Measurements from ENCODE around the gene INKA2.
"Not testable (repeated sequence)": the region's sequence is repeated elsewhere in the genome, so short reads cannot be mapped to it uniquely, and the experiment has no call there.

INKA2 gene

DNA sequence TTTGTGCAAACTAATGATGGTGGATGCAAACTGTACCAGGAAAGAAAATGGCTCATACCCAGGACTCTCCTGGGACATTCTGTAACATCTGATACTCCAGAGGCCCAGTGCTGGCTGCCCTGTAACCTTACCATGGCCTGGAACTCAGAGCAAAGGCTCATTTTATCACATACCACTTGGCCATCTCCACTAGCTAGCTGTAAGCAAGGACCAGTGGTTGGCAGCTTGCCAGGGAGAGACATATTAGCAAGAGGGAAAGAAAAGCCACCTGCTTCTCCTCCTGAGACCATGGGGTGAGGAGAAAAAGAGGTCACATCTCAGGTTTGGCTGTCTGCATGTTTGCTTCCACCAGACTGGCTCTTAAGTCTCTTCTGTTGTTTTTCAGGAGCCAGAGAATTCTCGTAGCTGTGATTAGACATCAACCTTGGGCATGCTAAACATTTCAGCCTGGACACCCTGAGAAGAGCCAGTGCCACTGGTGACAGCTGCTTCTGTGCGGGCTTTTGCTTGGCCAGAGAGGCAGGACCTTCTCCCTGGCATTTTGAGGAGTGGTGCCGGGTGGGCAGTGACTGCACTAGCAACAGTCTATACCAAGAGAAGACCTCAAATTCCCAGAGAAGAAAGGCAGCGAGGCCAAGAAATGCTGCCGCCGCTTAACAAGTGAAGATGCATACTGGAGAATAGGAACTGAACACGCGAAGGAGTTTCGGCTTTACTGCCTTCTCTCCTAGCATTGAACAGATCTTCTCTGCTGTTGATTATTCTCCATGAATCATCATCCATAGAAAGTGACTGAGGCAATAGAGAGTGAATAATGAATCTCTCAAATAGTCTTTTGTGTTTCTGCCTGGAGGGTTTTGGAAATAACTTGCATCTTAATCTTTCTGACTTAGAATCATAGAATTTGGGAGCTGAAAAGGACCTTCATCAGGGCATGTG lies 6.7 kb upstream of the INKA2 start:
- no peak for FAIRE-seq
- TF ChIP-seq, protein P1, sequence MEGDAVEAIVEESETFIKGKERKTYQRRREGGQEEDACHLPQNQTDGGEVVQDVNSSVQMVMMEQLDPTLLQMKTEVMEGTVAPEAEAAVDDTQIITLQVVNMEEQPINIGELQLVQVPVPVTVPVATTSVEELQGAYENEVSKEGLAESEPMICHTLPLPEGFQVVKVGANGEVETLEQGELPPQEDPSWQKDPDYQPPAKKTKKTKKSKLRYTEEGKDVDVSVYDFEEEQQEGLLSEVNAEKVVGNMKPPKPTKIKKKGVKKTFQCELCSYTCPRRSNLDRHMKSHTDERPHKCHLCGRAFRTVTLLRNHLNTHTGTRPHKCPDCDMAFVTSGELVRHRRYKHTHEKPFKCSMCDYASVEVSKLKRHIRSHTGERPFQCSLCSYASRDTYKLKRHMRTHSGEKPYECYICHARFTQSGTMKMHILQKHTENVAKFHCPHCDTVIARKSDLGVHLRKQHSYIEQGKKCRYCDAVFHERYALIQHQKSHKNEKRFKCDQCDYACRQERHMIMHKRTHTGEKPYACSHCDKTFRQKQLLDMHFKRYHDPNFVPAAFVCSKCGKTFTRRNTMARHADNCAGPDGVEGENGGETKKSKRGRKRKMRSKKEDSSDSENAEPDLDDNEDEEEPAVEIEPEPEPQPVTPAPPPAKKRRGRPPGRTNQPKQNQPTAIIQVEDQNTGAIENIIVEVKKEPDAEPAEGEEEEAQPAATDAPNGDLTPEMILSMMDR (IDR thresholded peaks at IDR 0.05; ENCODE audit: insufficient read depth, missing control alignments), result no peak
- DNase-seq (ENCODE audit: insufficient read length, low spot score), result no peak

- TF ChIP-seq, protein P1 (IDR thresholded peaks at IDR 0.05; ENCODE audit: insufficient read depth, missing control alignments), result no peak
- no peak for DNase-seq (ENCODE audit: insufficient read length, low spot score)
- no peak for FAIRE-seq
Measured at GRCh38 chr1:111743679-111744101, 4.5 kb upstream of the INKA2 start.

GRCh38 chr1:111742938-111743549 lies 3.8 kb upstream of the INKA2 start:
- TF ChIP-seq, protein P1 (IDR thresholded peaks at IDR 0.05; ENCODE audit: insufficient read depth, missing control alignments), result no peak
- FAIRE-seq (no peak), DNase-seq (ENCODE audit: insufficient read length, low spot score) (no peak)

DNA sequence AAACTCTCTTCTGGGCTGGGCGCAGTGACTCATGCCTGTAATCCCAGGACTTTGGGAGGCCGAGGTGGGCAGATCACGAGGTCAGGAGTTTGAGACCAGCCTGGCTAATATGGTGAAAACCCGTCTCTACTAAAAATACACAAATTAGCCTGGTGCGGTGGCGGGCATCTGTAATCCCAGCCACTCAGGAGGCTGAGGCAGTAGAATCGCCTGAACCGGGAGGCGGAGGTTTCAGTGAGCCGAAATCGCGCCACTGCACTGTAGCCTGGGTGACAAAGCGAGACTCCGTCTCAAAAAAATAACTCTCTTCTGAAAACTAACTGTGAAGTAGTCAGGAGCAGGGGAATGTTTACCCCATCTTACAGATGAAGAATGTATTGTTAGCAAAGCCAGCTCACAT lies 3.1 kb upstream of the INKA2 start:
- DNase-seq (ENCODE audit: insufficient read length, low spot score); FAIRE-seq: not testable (repeated sequence)

DNA sequence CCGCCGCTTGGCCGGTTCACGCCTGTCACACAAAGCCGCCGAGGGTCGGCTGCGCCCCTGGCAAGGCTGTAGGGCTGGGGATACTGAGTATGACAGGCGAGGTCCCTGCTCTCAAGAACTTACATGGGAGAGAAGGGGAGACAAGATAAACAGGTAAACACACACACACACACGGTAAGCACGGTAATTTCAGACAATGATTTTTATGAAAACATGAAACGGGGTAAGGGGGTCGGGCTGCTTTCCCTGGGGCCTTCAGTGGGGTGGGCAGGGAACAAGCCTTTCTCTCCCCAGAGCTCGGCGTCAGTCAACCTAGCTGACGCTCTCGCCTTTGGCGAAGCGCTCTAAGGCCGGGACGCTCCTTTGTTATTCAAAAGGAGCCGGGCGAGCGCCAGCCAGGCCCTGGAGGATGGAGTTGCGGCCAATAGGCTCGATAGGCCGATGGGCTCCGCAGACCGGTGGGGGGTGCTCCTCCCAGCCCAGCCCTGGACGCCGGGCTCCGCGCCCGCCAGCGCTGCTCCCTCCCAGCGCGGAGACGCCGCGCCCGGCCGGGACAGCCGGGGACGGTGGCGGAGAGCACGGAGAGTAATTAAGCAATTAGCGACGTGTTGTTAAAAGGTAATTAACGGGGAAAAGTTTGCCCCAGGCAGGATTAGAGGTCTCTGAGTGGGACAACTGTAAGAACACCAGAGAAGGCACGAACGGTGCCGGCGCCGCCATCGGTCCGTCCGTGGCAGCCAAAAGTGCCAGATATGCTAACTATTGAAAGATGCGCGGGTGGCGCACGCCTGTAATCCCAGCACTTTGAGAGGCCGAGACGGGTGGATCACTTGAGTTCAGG lies 950 bp upstream of the INKA2 start:
- DNase-seq (ENCODE audit: insufficient read length, low spot score) (no peak), FAIRE-seq (no peak)
- TF ChIP-seq, protein P1 (IDR thresholded peaks at IDR 0.05; ENCODE audit: insufficient read depth, missing control alignments), result no peak

GRCh38 chr1:111738436-111739193 lies 580 bp downstream of the INKA2 start:
- FAIRE-seq, result no peak
- TF ChIP-seq, protein P1 (IDR thresholded peaks at IDR 0.05; ENCODE audit: insufficient read depth, missing control alignments), result no peak
- DNase-seq (ENCODE audit: insufficient read length, low spot score), result no peak

DNA sequence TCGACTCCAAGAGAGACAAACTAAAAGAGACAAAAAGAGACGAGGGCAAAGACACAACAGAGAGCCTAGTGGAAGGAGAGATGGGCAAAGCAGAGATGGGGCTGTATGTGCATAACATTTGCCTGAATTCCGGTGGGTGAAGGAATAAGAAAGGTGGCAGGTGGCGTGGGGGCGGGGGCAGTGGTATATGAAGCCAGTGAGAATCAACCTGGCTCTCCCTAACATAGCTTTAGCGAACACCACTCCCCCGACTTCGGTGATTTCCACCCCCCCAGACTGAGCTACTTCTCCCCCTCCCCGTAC lies 1.1 kb downstream of the INKA2 start:
- TF ChIP-seq, protein P1 (IDR thresholded peaks at IDR 0.05; ENCODE audit: insufficient read depth, missing control alignments), result no peak
- no peak for FAIRE-seq

More for the DNA sequence above, 1.1 kb downstream of the INKA2 start:
- no peak for DNase-seq (ENCODE audit: insufficient read length, low spot score)
